Adrenal gland (tissue), 5 donors: ENCODE data around the gene PRKCH.

Experiments used
- CTCF ChIP-seq, 6 experiments: fragments of 450-650 bp in 4 of 6; fragments of 200-600 bp in 2 of 6; sonication (generic) in 1 of 6; IDR thresholded peaks; 1 replicate in 5 of 6; 2 replicates in 1 of 6; pipeline versions ENCODE4 v1.5.1 to v1.8.0; 2016 to 2021; ENCODE audit warnings: antibody characterized with exemption in 6 of 6, mild to moderate bottlenecking in 2 of 6, moderate library complexity in 1 of 6
- POLR2A ChIP-seq, 2 donors: fragments of 450-650 bp; IDR thresholded peaks; one replicate each; pipeline ENCODE4 v1.6.1; 2017; ENCODE audit warnings: antibody characterized with exemption in 2 of 2, mild to moderate bottlenecking in 2 of 2, moderate library complexity in 1 of 2
- donor health status: DM: no; HTN: no; CAD: no.

GRCh38 chr14:61419201-61419600 lies 97.8 kb downstream of the PRKCH start:
- TF ChIP-seq CTCF (IDR thresholded peaks at IDR 0.05) (no peak), POLR2A (IDR thresholded peaks at IDR 0.05) (no peak)
